ENCODE results near the gene TRIM75. TPM values are rescaled to one million over a fixed set of nuclear protein-coding genes. Genes with fewer than 3 reads are reported as not detected.

The TRIM75 gene
- total and polyA plus RNA-seq, 10 of the 15 experiments (the other 5 are each of a cell fraction or from before 2014, with no cell fraction given) = not detected

DNA sequence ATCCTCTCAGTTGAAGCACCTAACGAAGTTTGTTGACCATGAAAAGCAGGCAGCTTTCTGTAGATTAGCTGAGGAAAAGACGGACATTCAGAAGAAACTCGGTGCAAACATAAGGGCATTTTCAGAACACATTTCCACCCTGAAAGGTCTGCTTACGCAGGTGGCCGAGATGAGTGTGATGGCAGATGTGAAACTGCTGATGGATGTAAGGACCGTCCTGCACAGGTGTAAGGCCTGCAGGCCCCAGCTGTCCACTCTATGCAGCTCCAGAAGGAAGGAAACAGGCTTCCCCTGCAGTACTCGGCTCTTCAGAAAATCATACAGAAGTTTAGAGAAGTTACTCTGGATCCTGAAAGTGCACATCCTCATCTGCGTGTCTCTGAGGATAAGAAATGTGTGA, 42.7 kb upstream of the TRIM75 start:
- ChIA-PET RAD21 (ENCODE audit: unreplicated experiment) (no interaction called here), SMC1A (ENCODE audit: uncharacterized antibody, unreplicated experiment) (no interaction called here), CTCF (no interaction called here), POLR2A (no interaction called here)
- Histone ChIP-seq H3K79me2 (ENCODE audit: control insufficient read depth, insufficient read depth, low read length) (no peaks in the 10 kb centered on the region), H3K4me3 (no peak overlapping the region), H2AFZ (ENCODE audit: control insufficient read depth, low read depth, low read length) (no peak overlapping the region), H3K9me3 (replicated peaks; ENCODE audit: control insufficient read depth, insufficient read depth, low read length) (no peaks in the 10 kb centered on the region), H3K36me3 (ENCODE audit: control insufficient read depth in 2 of 2, insufficient read depth in 2 of 2, low read length in 1 of 2) (no peaks in the 10 kb centered on the region), H3K4me1 (ENCODE audit: control insufficient read depth, insufficient read depth, low read length) (no peaks in the 10 kb centered on the region), H3K4me2 (ENCODE audit: control insufficient read depth, insufficient read depth) (no peak overlapping the region), H3K27me3 (replicated peaks in 1 of 2; ENCODE audit: control insufficient read depth in 2 of 2, insufficient read depth in 2 of 2, low read length in 1 of 2) (peaks cover 0 to 3% of the 10 kb centered on the region in 2 experiments; a peak in 1 of 4 replicates), H3K27ac (ENCODE audit: control insufficient read depth, insufficient read depth) (no peak overlapping the region), H4K20me1 (ENCODE audit: control insufficient read depth, insufficient read depth) (no peaks in the 10 kb centered on the region), H3K9ac (ENCODE audit: control insufficient read depth, insufficient read depth, low read length) (no peak overlapping the region)
- DNase-seq (ENCODE audit: low read depth, low spot score) (no peak), ATAC-seq (no peak), FAIRE-seq (no peak)
- no TSS peak for BruUV-seq (replicated peaks)
- intact Hi-C loops (cut with micrococcal nuclease; ENCODE audit: unreplicated experiment) = no loop called here
- 25% methylated on average over 8 of the region's 8 CpGs for WGBS (ENCODE audit: insufficient coverage, insufficient replicate concordance, low lambda C conversion rate, missing lambda C conversion rate)
- TF ChIP-seq HCFC1 (IDR thresholded peaks at IDR 0.05; ENCODE audit: low read length) (no peak), EED (IDR thresholded peaks at IDR 0.05; ENCODE audit: low read depth) (no peak), ZSCAN29 (IDR thresholded peaks at IDR 0.05) (no peak), FOXM1 (IDR thresholded peaks at IDR 0.05; ENCODE audit: low read depth, low read length) (no peak)
- TF ChIP-seq, protein P1, sequence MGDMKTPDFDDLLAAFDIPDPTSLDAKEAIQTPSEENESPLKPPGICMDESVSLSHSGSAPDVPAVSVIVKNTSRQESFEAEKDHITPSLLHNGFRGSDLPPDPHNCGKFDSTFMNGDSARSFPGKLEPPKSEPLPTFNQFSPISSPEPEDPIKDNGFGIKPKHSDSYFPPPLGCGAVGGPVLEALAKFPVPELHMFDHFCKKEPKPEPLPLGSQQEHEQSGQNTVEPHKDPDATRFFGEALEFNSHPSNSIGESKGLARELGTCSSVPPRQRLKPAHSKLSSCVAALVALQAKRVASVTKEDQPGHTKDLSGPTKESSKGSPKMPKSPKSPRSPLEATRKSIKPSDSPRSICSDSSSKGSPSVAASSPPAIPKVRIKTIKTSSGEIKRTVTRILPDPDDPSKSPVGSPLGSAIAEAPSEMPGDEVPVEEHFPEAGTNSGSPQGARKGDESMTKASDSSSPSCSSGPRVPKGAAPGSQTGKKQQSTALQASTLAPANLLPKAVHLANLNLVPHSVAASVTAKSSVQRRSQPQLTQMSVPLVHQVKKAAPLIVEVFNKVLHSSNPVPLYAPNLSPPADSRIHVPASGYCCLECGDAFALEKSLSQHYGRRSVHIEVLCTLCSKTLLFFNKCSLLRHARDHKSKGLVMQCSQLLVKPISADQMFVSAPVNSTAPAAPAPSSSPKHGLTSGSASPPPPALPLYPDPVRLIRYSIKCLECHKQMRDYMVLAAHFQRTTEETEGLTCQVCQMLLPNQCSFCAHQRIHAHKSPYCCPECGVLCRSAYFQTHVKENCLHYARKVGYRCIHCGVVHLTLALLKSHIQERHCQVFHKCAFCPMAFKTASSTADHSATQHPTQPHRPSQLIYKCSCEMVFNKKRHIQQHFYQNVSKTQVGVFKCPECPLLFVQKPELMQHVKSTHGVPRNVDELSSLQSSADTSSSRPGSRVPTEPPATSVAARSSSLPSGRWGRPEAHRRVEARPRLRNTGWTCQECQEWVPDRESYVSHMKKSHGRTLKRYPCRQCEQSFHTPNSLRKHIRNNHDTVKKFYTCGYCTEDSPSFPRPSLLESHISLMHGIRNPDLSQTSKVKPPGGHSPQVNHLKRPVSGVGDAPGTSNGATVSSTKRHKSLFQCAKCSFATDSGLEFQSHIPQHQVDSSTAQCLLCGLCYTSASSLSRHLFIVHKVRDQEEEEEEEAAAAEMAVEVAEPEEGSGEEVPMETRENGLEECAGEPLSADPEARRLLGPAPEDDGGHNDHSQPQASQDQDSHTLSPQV (IDR thresholded peaks at IDR 0.05) = no peak
- in situ Hi-C loops (cut with MboI) = no loop called here

Measured in GM12878 (cell line).